ENCODE results near the gene FGF23. TPM values are rescaled to one million over a fixed set of nuclear protein-coding genes. Genes with fewer than 3 reads are reported as not detected.
"Not testable (repeated sequence)": the region's sequence is repeated elsewhere in the genome, so short reads cannot be mapped to it uniquely, and the experiment has no call there.

Gene FGF23
- not detected for total RNA-seq

- Mint-ChIP-seq H3K27me3 (peaks cover 53% of the 10 kb centered on the region), H3K9me3 (no peaks in the 10 kb centered on the region), H3K36me3 (no peaks in the 10 kb centered on the region), H3K4me1 (no peaks in the 10 kb centered on the region), H3K27ac (no peak within 1 kb of the TSS), H3K4me3 (no peak within 1 kb of the TSS)
- DNase-seq (no peak), ATAC-seq (ENCODE audit: low read depth) (no peak)
- POLR2A ChIA-PET = no interaction called here
Observed at GRCh38 chr12:4379405-4379804, at the start of gene FGF23. FGF23 (minus strand) TSS chr12:4379712; CDS start chr12:4379582, 130 bp downstream.

GRCh38 chr12:4424422-4424821 is 44.9 kb upstream of the FGF23 start:
- DNase-seq = no peak
- H3K4me3 Mint-ChIP-seq = no peak overlapping the region
- H3K27ac Mint-ChIP-seq = no peak overlapping the region
- no peaks in the 10 kb centered on the region for H3K36me3 Mint-ChIP-seq
- no peaks in the 10 kb centered on the region for H3K4me1 Mint-ChIP-seq
- no peaks in the 10 kb centered on the region for H3K9me3 Mint-ChIP-seq
- ATAC-seq (ENCODE audit: low read depth) = no peak
- peaks cover 8% of the 10 kb centered on the region for H3K27me3 Mint-ChIP-seq
- POLR2A ChIA-PET = no interaction called here

- Mint-ChIP-seq H3K9me3 (no peaks in the 10 kb centered on the region), H3K4me3 (no peak overlapping the region), H3K27me3 (peaks cover 11% of the 10 kb centered on the region), H3K36me3 (no peaks in the 10 kb centered on the region), H3K27ac (no peak overlapping the region), H3K4me1 (no peaks in the 10 kb centered on the region)
- DNase-seq (no peak), ATAC-seq (ENCODE audit: low read depth) (no peak)
- POLR2A ChIA-PET = no interaction called here
Observed at GRCh38 chr12:4423528-4424195, 44.1 kb upstream of the FGF23 start.

GRCh38 chr12:4422985-4423384 is 43.5 kb upstream of the FGF23 start:
- Mint-ChIP-seq H3K27me3 (peaks cover 12% of the 10 kb centered on the region), H3K9me3 (no peaks in the 10 kb centered on the region), H3K4me1 (no peaks in the 10 kb centered on the region), H3K36me3 (no peaks in the 10 kb centered on the region), H3K27ac (no peak overlapping the region), H3K4me3 (no peak overlapping the region)
- no peak for ATAC-seq (ENCODE audit: low read depth)
- POLR2A ChIA-PET = no interaction called here
- no peak for DNase-seq

- no peak overlapping the region for H3K4me3 Mint-ChIP-seq
- ATAC-seq (ENCODE audit: low read depth) = peak; percentile 60
- no peaks in the 10 kb centered on the region for H3K36me3 Mint-ChIP-seq
- POLR2A ChIA-PET = no interaction called here
- DNase-seq = no peak
- H3K9me3 Mint-ChIP-seq = no peaks in the 10 kb centered on the region
- no peak overlapping the region for H3K27ac Mint-ChIP-seq
- peaks cover 24% of the 10 kb centered on the region for H3K27me3 Mint-ChIP-seq
- H3K4me1 Mint-ChIP-seq = no peaks in the 10 kb centered on the region
Observed at GRCh38 chr12:4421590-4422031, 42.1 kb upstream of the FGF23 start.

GRCh38 chr12:4420138-4420670 is 40.7 kb upstream of the FGF23 start:
- Mint-ChIP-seq H3K27me3 (peaks cover 35% of the 10 kb centered on the region), H3K4me1 (peaks cover 6% of the 10 kb centered on the region), H3K27ac (no peak overlapping the region), H3K36me3 (no peaks in the 10 kb centered on the region), H3K9me3 (no peaks in the 10 kb centered on the region), H3K4me3 (no peak overlapping the region)
- DNase-seq = no peak
- POLR2A ChIA-PET = no interaction called here
- ATAC-seq (ENCODE audit: low read depth) = no peak

- H3K4me1 Mint-ChIP-seq = peaks cover 12% of the 10 kb centered on the region
- ATAC-seq (ENCODE audit: low read depth) (no peak), DNase-seq (no peak)
- no peaks in the 10 kb centered on the region for H3K9me3 Mint-ChIP-seq
- peaks cover 35% of the 10 kb centered on the region for H3K27me3 Mint-ChIP-seq
- POLR2A ChIA-PET = no interaction called here
- H3K4me3 Mint-ChIP-seq = no peak overlapping the region
- H3K36me3 Mint-ChIP-seq = no peaks in the 10 kb centered on the region
- H3K27ac Mint-ChIP-seq = no peak overlapping the region
Observed at GRCh38 chr12:4418913-4419312, 39.4 kb upstream of the FGF23 start.

GRCh38 chr12:4417936-4418335 is 38.4 kb upstream of the FGF23 start:
- H3K4me3 Mint-ChIP-seq = no peak overlapping the region
- H3K27ac Mint-ChIP-seq = no peak overlapping the region
- H3K27me3 Mint-ChIP-seq = peaks cover 45% of the 10 kb centered on the region
- H3K9me3 Mint-ChIP-seq = no peaks in the 10 kb centered on the region
- no peaks in the 10 kb centered on the region for H3K36me3 Mint-ChIP-seq
- no peak for DNase-seq
- POLR2A ChIA-PET = no interaction called here
- peaks cover 12% of the 10 kb centered on the region for H3K4me1 Mint-ChIP-seq
- ATAC-seq (ENCODE audit: low read depth) = no peak

- H3K4me3 Mint-ChIP-seq = no peak overlapping the region
- H3K9me3 Mint-ChIP-seq = no peaks in the 10 kb centered on the region
- H3K4me1 Mint-ChIP-seq = peaks cover 12% of the 10 kb centered on the region
- DNase-seq (no peak), ATAC-seq (ENCODE audit: low read depth) (no peak)
- peaks cover 49% of the 10 kb centered on the region for H3K27me3 Mint-ChIP-seq
- H3K27ac Mint-ChIP-seq = no peak overlapping the region
- no peaks in the 10 kb centered on the region for H3K36me3 Mint-ChIP-seq
- POLR2A ChIA-PET = no interaction called here
Observed at GRCh38 chr12:4417455-4417854, 37.9 kb upstream of the FGF23 start.

- no peak overlapping the region for H3K27ac Mint-ChIP-seq
- H3K4me3 Mint-ChIP-seq = no peak overlapping the region
- H3K4me1 Mint-ChIP-seq = peaks cover 12% of the 10 kb centered on the region
- POLR2A ChIA-PET = no interaction called here
- H3K36me3 Mint-ChIP-seq = no peaks in the 10 kb centered on the region
- ATAC-seq (ENCODE audit: low read depth) (no peak), DNase-seq (no peak)
- no peaks in the 10 kb centered on the region for H3K9me3 Mint-ChIP-seq
- peaks cover 56% of the 10 kb centered on the region for H3K27me3 Mint-ChIP-seq
Observed at GRCh38 chr12:4416276-4416675, 36.8 kb upstream of the FGF23 start.

GRCh38 chr12:4412465-4412864 is 33.0 kb upstream of the FGF23 start:
- ATAC-seq (ENCODE audit: low read depth) = no peak
- Mint-ChIP-seq H3K4me1 (peaks cover 12% of the 10 kb centered on the region), H3K4me3 (no peak overlapping the region), H3K27ac (no peak overlapping the region), H3K9me3 (no peaks in the 10 kb centered on the region), H3K36me3 (no peaks in the 10 kb centered on the region), H3K27me3 (peaks cover 51% of the 10 kb centered on the region)
- POLR2A ChIA-PET = no interaction called here
- no peak for DNase-seq

GRCh38 chr12:4412056-4412455 is 32.5 kb upstream of the FGF23 start:
- peaks cover 12% of the 10 kb centered on the region for H3K4me1 Mint-ChIP-seq
- POLR2A ChIA-PET = no interaction called here
- DNase-seq = no peak
- H3K9me3 Mint-ChIP-seq = no peaks in the 10 kb centered on the region
- peaks cover 48% of the 10 kb centered on the region for H3K27me3 Mint-ChIP-seq
- H3K36me3 Mint-ChIP-seq = no peaks in the 10 kb centered on the region
- H3K27ac Mint-ChIP-seq = no peak overlapping the region
- H3K4me3 Mint-ChIP-seq = no peak overlapping the region
- ATAC-seq (ENCODE audit: low read depth) = no peak

GRCh38 chr12:4407136-4407535 is 27.6 kb upstream of the FGF23 start:
- ATAC-seq (ENCODE audit: low read depth) (no peak), DNase-seq (no peak)
- Mint-ChIP-seq H3K27me3 (peaks cover 30% of the 10 kb centered on the region), H3K36me3 (no peaks in the 10 kb centered on the region), H3K27ac (no peak overlapping the region), H3K4me3 (no peak overlapping the region), H3K4me1 (no peaks in the 10 kb centered on the region), H3K9me3 (no peaks in the 10 kb centered on the region)
- POLR2A ChIA-PET = no interaction called here

- POLR2A ChIA-PET; H3K36me3 Mint-ChIP-seq; DNase-seq; ATAC-seq (ENCODE audit: low read depth); H3K4me1 Mint-ChIP-seq; H3K9me3 Mint-ChIP-seq; H3K4me3 Mint-ChIP-seq; H3K27ac Mint-ChIP-seq: not testable (repeated sequence)
- H3K27me3 Mint-ChIP-seq = peaks cover 32% of the 10 kb centered on the region
Observed at GRCh38 chr12:4404877-4405637, 25.5 kb upstream of the FGF23 start.

Measured in activated naive CD8-positive, alpha-beta T cell treated with anti-CD3 and anti-CD28 coated beads, Interleukin-2, amount 10 ng/mL, durations not matched to agents 7 days and 5 days (primary cell).